Measurements from ENCODE around the gene UNC5C.

Gene UNC5C

DNA sequence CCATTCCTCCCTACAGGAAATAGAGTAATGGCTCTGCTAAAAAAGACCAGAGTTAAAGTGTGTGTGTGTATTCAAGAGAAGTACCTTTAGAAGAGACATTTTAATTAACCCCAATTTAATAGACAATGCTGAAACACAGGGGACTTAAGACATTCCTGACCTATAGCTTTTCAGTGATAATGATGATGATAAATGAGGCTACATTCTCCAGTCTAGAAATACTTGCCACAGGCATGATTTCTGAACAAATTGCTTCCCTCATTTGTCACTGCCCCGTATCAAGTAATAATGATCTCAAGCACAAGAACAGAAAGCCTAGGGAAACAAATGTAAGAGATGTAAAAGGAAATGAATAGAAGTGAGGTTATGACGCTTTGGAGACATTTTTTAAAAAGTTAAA, 117.1 kb downstream of the UNC5C start:
- H3K36me3 ChIP-seq (ENCODE audit: control insufficient read depth, insufficient read depth, low read length) = no peaks in the 10 kb centered on the region
- no peaks in the 10 kb centered on the region for H3K27me3 ChIP-seq (replicated peaks; ENCODE audit: control insufficient read depth, insufficient read depth, low read length)
- H3K4me3 ChIP-seq (replicated peaks; ENCODE audit: low read depth, low read length) = no peak overlapping the region
- TF ChIP-seq, protein P1, sequence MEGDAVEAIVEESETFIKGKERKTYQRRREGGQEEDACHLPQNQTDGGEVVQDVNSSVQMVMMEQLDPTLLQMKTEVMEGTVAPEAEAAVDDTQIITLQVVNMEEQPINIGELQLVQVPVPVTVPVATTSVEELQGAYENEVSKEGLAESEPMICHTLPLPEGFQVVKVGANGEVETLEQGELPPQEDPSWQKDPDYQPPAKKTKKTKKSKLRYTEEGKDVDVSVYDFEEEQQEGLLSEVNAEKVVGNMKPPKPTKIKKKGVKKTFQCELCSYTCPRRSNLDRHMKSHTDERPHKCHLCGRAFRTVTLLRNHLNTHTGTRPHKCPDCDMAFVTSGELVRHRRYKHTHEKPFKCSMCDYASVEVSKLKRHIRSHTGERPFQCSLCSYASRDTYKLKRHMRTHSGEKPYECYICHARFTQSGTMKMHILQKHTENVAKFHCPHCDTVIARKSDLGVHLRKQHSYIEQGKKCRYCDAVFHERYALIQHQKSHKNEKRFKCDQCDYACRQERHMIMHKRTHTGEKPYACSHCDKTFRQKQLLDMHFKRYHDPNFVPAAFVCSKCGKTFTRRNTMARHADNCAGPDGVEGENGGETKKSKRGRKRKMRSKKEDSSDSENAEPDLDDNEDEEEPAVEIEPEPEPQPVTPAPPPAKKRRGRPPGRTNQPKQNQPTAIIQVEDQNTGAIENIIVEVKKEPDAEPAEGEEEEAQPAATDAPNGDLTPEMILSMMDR (IDR thresholded peaks at IDR 0.05; ENCODE audit: insufficient read depth, low read length, poor library complexity, severe bottlenecking) = no peak
- no peak for DNase-seq (ENCODE audit: extremely low read depth, insufficient read length)

- no peak for DNase-seq (ENCODE audit: extremely low read depth, insufficient read length)
- TF ChIP-seq, protein P1 (IDR thresholded peaks at IDR 0.05; ENCODE audit: insufficient read depth, low read length, poor library complexity, severe bottlenecking) = no peak
- H3K4me3 ChIP-seq (replicated peaks; ENCODE audit: low read depth, low read length) = no peak overlapping the region
Measured at GRCh38 chr4:95429416-95429815, 119.4 kb downstream of the UNC5C start.

DNA sequence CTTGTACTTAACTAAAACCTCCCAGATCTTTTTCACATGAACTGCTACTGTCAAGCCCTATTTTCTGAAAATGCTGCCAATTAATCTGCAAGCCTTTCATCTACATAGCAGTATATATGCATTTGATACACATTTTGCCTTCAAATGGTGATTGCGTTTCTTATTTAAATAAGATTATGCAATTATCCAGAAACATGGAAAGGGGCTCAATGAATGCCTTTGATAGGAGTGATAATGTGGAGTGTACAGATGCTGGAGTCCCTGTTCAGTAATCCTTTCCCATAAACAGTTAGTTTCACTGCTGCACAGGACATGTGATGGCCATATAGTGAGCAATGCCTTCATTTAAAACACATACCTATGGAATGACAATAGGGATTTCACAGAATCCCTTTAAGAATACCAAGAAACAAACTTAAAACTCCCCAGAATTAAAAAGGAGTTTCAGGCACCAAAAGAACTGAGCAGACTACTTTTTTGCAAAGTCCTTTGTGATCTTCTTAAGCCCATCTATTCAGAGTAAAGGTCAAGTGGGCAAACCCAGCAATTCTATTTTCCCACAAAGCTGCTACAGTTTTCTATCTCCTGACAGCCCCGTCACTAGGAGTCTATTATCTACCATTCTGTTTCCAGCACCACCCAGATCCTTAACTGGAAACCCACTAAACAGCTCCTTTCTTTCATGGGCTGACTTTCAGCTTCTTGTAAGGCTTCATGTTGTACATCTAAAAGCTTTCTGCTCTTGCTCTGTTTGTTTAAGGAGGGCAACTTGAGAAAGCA, 120.3 kb downstream of the UNC5C start:
- Histone ChIP-seq H3K27me3 (replicated peaks; ENCODE audit: control insufficient read depth, insufficient read depth, low read length) (no peaks in the 10 kb centered on the region), H3K4me3 (replicated peaks; ENCODE audit: low read depth, low read length) (no peak overlapping the region), H3K36me3 (ENCODE audit: control insufficient read depth, insufficient read depth, low read length) (no peaks in the 10 kb centered on the region)
- no peak for DNase-seq (ENCODE audit: extremely low read depth, insufficient read length)
- TF ChIP-seq, protein P1 (IDR thresholded peaks at IDR 0.05; ENCODE audit: insufficient read depth, low read length, poor library complexity, severe bottlenecking) = no peak

More at GRCh38 chr4:95429416-95429815, 119.4 kb downstream of the UNC5C start:
- no peaks in the 10 kb centered on the region for H3K27me3 ChIP-seq (replicated peaks; ENCODE audit: control insufficient read depth, insufficient read depth, low read length)
- no peaks in the 10 kb centered on the region for H3K36me3 ChIP-seq (ENCODE audit: control insufficient read depth, insufficient read depth, low read length)

DNA sequence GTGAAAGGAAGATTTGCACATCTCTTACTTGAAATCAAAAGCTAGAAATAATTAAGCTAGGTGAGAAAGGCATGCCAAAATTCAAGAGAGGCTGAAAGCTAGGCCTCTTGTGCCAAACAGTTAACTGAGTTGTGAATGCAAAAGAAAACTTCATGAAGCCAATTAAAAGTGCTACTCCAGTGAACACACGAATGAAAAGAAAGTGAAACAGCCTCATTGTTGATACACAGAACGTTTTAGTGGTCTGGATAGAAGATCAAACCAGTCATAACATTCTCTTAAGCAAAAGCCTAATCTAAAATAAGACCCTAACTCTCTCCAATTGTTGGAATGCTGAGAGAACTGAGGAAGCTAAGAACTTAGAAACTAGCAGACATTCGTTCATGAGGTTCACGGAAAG, 122.3 kb downstream of the UNC5C start:
- Histone ChIP-seq H3K4me3 (replicated peaks; ENCODE audit: low read depth, low read length) (peak overlapping the region; percentile 34), H3K36me3 (ENCODE audit: control insufficient read depth, insufficient read depth, low read length) (no peaks in the 10 kb centered on the region), H3K27me3 (replicated peaks; ENCODE audit: control insufficient read depth, insufficient read depth, low read length) (no peaks in the 10 kb centered on the region)
- DNase-seq (ENCODE audit: extremely low read depth, insufficient read length) = no peak
- TF ChIP-seq, protein P1 (IDR thresholded peaks at IDR 0.05; ENCODE audit: insufficient read depth, low read length, poor library complexity, severe bottlenecking) = no peak

GRCh38 chr4:95422436-95422835, 126.3 kb downstream of the UNC5C start:
- TF ChIP-seq, protein P1 (IDR thresholded peaks at IDR 0.05; ENCODE audit: insufficient read depth, low read length, poor library complexity, severe bottlenecking) = no peak
- no peak overlapping the region for H3K4me3 ChIP-seq (replicated peaks; ENCODE audit: low read depth, low read length)
- no peaks in the 10 kb centered on the region for H3K36me3 ChIP-seq (ENCODE audit: control insufficient read depth, insufficient read depth, low read length)
- H3K27me3 ChIP-seq (replicated peaks; ENCODE audit: control insufficient read depth, insufficient read depth, low read length) = no peaks in the 10 kb centered on the region
- no peak for DNase-seq (ENCODE audit: extremely low read depth, insufficient read length)
